T follicular helper cell (primary cell): ENCODE data around the gene FKBP10.
"Not testable (repeated sequence)": the region's sequence is repeated elsewhere in the genome, so short reads cannot be mapped to it uniquely, and the experiment has no call there.

Experiments
- DNase-seq: peaks from one replicate; pipeline ENCODE4 v3.0.0-alpha.2; 2020; ENCODE audit warnings: low read depth

FKBP10 gene

DNA sequence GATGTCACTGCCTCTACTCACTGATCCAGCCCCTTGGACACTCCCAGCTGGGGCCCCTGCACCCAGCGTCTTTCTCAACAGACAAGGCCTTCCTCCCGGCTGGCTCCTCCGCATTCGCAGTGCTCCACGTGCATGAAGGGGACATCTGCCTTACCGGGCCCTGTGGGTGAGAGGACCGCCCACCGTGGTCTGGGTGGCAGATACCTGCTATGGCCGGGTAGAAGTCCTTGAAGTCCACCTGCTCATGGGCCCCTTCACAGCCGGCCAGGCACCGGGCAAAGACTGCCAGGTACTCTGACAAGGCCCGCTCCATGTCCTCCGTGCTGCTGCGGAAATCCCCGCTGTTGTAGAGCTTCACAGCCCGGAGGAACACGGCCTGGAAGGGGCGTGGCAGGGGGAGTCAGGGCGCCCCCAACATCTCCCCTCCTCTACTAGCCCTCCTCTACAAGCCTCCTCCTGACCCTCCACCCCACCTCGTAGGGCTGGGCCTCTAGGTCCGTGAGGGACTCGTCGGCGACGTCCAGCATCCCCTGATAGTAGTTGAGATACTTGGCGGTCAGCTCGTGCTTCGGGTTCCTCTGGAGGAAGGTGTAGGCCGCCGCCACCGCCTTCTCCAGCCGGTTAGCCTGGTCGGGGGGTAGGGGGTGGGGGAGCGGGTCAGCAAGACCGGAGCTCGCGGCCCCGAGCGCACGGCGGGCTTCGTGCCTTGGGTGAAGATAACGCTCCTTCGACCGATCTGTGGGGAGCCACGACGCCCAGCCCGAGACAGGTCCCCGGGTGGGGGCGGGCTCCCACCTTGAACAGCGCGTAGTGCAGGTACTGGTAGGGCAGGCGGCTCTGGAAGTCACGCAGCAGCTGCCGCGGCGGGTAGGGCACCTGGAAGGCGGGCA lies 1.9 kb upstream of the FKBP10 start:
- no peak for DNase-seq

DNA sequence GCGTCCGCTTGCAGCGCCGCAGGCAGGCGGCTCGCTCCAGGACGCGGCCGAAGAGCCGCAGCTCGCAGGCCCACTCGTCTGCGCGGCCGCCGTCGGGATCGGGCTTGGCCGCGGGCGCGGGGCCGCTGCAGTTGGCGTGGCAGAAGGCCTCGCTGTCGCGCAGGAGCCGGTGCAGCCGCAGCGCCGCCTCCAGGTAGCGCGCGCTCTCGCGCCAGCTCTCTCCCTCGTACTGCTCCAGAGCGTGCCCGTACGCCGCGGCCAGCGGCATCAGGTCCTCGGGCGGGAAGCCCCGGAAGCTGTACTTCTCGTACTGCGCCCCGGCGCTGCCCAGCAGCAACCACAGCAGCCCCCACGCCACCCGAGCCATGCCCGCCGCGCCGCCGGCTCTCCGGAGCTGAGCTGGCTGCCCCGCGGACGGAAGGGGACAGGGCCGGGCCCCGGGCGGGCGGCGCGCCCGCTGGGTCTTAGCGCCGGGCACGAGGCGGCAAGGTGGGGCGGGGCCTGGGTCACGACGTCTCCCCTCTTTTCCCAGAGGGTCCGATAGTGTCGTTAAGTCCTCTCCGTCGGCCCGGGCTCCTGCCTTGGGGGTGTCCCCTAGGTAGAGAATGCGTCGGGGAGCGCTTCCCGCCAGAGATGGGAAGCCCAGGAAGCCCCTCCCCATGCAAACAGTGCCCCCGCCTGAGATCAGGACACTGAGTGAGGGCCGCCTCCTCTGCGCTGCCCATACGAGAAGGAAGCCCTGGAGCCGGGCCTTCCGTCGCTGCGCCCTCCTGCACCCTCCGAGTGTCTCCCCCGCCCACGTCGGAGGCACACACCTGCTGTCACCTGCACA lies 1.0 kb upstream of the FKBP10 start, which contains the start of gene P3H4:
P3H4 (minus strand) TSS at position 401 of the 832 bp plus-strand sequence; CDS start at position 367, 34 bp downstream.
- peak; percentile 58 for DNase-seq

- no peak for DNase-seq
Measured at GRCh38 chr17:41813152-41813680, 412 bp downstream of the FKBP10 start.

GRCh38 chr17:41813699-41814124 lies 908 bp downstream of the FKBP10 start:
- no peak for DNase-seq

GRCh38 chr17:41814195-41814594 lies 1.4 kb downstream of the FKBP10 start:
- DNase-seq = no peak

DNA sequence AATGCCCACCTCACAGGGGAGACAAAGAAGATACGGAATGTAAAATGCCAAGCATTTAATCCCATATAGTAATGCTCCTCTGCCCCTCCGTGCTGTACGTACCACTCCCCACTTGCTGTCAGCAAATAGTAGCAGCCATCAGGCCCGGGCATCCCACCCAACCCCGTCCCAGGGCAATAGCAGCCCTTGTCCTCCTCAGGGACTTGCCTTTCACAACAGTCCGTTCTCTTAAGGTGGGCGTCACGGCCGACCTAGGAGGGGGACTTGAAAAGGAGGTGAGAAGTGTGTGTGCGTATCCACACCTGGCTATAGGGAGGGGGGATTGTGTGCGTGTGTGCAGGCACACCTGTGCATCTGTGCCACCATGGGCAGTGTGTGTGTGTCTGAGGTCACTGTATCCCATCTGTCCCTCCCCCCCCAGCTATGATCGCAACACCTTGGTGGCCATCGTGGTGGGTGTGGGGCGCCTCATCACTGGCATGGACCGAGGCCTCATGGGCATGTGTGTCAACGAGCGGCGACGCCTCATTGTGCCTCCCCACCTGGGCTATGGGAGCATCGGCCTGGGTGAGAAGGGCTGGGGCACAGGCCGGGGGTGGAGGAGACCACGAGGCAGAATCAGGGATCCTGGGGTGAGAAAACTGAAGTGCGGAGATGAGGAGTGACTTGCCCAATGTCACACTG lies 4.0 kb downstream of the FKBP10 start:
- DNase-seq = no peak

- DNase-seq = no peak
Measured at GRCh38 chr17:41818024-41818423, 5.2 kb downstream of the FKBP10 start.

GRCh38 chr17:41821776-41822175 lies 9.0 kb downstream of the FKBP10 start:
- no peak for DNase-seq

DNA sequence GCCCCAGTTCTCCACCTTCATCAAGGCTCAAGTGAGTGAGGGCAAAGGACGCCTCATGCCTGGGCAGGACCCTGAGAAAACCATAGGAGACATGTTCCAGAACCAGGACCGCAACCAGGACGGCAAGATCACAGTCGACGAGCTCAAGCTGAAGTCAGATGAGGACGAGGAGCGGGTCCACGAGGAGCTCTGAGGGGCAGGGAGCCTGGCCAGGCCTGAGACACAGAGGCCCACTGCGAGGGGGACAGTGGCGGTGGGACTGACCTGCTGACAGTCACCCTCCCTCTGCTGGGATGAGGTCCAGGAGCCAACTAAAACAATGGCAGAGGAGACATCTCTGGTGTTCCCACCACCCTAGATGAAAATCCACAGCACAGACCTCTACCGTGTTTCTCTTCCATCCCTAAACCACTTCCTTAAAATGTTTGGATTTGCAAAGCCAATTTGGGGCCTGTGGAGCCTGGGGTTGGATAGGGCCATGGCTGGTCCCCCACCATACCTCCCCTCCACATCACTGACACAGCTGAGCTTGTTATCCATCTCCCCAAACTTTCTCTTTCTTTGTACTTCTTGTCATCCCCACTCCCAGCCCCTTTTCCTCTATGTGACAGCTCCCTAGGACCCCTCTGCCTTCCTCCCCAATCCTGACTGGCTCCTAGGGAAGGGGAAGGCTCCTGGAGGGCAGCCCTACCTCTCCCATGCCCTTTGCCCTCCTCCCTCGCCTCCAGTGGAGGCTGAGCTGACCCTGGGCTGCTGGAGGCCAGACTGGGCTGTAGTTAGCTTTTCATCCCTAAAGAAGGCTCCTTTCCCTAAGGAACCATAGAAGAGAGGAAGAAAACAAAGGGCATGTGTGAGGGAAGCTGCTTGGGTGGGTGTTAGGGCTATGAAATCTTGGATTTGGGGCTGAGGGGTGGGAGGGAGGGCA lies 9.7 kb downstream of the FKBP10 start:
- DNase-seq = no peak

DNA sequence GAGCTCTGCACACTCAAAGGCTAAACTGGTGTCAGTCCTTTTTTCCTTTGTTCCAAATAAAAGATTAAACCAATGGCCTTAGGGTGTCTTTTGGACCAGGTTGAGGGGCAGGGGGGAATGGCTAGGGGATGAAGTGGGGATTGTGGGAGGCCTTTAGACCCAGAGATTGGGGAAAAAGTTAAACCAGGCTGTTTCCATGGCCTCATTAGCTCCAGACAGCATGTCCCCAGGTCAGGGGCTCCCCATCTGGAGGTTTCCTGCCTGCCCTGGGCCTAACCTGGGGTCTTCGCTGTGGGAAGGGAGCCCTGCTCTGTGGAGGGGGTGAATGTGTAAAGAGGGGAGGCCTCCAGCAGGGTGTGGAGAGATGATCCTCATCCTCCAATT lies 10.3 kb downstream of the FKBP10 start:
- no peak for DNase-seq

GRCh38 chr17:41823580-41823979 lies 10.8 kb downstream of the FKBP10 start:
- DNase-seq = no peak

DNA sequence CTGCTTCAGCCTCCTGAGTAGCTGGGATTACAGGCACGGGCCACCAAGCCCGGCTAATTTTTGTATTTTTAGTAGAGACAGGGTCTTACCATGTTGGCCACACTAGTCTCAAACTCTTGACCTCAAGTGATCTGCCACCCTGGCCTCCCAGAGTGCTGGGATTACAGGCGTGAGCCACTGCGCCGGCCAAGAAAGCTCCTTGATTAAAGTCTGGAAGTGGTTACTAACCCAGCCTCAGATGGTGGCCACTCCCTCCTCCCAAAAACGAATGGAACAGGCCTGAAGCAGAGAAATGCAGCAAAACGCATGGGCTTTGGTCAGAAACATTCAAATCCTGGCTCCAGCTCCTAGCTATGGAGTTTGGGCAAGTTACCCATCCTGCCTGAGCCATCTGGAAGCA lies 11.3 kb downstream of the FKBP10 start:
- no peak for DNase-seq

DNA sequence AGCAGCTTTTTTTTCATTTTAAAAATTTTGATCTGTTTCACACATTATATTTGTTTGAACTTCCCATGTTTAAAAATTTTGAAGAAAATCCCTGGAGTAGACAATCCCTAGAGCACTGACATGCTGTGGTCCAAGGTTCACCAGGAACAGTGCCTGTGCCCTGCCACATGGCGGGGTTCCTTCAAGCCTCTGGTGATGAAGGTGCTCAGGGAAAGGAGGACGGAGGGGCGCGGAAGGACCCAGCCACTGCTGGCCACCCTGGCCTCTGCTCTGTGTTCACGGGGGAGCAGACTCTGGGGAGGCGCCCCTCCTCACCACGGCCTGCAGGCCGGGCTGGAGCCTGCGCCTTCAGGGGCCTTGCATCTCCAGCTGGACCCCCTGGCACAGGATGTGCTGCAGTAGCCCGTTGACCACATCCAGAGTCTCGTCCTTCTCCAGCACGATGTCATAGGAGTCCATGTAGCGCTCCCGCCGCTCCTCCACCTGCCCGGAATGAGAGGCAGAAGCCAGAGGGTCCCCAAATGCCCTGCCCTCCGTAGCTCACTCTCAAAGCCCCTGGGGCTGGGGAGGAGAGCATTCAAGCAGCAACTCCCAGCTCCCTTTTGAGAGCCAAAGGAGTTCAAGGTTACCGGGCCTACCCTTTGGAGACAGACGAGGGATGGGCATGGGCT lies 12.5 kb downstream of the FKBP10 start:
- no peak for DNase-seq

DNA sequence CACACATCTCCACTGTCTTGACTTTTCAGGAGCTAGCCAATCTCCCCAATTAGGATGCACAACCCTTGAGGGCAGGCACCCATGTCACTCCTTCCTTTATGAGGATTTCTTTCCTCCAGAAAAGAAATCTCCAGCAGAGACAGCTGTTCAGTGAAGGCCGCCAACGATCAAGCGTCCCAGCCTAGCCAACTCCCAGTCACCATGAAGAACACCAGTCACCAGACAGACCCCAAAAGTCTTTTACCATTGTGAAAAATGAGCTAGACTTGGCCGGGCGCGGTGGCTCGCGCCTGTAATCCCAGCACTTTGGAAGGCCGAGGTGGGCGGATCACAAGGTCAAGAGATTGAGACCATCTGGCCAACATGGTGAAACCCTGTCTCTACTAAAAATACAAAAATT lies 17.2 kb downstream of the FKBP10 start:
- not testable (repeated sequence) for DNase-seq

DNA sequence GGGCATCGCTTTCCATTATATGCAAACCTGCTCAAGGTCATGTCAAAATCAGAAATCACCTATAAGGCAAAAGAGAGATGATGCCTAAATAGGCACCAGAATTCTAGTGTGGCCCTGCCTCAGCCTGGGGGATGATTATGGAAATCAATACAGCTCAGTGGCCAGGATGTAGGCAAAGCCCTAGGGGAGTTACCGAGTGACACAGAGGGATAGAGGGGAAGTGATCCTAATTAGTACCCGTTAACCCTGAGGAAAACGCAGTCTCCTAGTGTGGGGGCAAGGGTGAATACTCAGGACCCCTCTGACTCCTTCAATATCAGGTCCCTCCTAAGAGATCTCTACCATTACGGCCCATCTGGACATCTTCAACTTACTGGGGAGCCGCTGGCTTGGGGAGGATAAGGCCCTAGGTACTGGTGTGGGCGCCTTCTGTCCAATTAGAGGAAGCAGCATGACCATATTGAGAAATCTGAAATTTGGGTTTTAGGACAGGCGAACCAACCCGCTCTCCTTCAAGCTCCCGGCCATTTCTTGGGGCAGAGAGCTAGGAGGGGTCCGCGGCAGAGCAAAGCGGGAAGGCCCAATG lies 22.5 kb downstream of the FKBP10 start:
- no peak for DNase-seq

- DNase-seq = peak; percentile 34
Measured at GRCh38 chr17:41835800-41836549, 23.2 kb downstream of the FKBP10 start, which contains the start of gene NT5C3B. NT5C3B (minus strand) TSS chr17:41836232; CDS start chr17:41836193, 39 bp downstream.

DNA sequence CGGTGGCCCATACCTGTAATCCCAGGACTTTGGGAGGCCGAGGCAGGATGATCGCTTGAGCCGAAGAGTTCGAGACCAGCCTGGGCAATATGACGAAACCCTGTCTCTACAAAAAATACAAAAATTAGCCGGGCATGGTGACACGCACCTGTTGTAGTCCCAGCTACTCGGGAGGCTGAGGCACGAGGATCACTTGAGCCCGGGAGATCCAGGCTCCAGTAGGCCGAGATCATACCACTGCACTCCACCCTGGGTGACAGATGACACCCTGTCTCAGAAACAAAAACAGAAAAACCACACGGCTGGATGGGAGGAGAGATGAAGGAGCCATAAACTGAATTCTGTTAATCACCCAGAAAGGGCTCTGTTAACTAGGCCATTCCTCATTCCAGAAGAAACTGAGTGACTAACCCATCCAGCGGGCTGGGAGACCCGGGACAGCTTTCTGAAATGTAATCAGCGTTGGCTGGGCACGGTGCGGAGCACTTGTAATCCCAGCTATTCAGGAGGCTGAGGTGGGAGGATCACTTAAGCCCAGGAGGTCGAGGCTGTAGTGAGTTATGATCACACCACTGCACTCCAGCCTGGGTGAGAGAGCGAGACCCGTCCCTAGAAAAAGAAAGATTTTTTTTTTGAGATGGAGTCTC lies 23.9 kb downstream of the FKBP10 start:
- DNase-seq = no peak

DNA sequence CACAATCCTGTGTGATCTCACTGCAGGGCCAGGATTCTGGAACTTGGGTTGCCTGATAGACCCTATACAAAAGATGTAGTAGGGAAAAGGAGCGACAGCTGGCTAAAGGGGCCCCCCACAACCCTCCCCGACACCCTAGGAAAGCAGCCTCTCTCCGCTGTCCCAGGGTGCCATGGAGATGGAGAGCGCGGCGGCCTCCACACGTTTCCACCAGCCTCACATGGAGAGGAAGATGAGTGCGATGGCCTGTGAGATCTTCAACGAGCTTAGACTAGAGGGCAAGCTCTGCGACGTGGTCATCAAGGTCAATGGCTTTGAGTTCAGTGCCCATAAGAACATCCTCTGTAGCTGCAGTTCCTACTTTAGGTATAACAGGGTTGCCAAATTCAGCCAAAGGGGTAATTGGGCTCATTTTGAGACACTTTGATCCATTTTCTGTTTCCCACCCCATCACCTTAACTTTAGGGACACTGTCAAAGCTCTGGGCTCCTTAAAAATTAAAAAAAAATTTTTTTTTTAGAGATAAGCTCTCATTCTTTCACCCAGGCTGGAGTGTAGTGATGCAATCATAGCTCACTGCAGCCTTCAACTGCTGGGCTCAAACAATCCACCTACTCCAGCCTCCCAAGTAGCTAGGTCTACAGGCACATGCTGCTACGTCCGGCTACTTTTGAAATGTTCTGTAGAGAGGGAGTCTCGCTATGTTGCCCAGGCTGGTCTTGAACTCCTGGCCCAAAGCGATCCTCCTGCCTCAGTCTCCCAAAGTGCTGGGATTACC lies 25.1 kb downstream of the FKBP10 start, which contains the start of gene KLHL10:
KLHL10 (plus strand) TSS at position 65 of the 778 bp plus-strand sequence; CDS start at position 173, 108 bp downstream.
- DNase-seq = no peak
